Measurements from ENCODE around the gene MBP.

Gene MBP

DNA sequence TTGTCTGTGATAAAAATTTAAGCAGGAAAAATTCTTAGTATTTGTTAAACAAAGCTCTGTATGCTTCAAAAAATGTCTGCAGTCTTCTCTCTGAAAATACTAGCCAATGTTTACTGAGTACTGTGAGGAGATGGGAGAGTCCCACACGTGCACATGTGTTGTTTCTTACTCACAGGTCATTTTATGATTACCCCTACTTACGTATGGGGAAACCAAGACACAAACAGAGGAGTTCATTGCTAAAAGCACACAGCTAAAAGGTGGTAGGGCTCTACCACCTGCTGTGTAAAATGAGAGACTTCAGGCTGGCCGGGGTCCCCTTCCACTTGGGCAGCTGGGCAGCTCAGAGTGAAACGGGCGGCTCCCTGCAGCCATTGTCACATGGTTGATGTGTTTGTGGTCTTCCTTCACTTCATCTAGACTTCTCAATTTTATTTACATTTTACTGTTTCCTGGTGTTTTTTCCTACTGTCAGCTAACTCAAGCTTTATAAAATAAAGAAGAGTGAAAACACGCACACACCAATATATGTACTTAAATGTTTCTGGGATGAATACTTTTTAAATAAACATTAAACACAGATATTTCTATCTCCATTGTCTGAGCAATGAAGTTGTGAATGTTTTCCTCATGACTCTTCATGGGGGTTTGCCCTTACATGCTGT lies 71.2 kb downstream of the MBP start:
- Histone ChIP-seq H3K9me3 (ENCODE audit: control insufficient read depth, insufficient read depth, low read length) (no peaks in the 10 kb centered on the region), H3K36me3 (ENCODE audit: insufficient read depth, low read length) (no peaks in the 10 kb centered on the region), H3K9ac (ENCODE audit: low read depth, low read length) (no peak overlapping the region), H3K4me1 (ENCODE audit: insufficient read depth, low read length) (peaks cover 9% of the 10 kb centered on the region)

DNA sequence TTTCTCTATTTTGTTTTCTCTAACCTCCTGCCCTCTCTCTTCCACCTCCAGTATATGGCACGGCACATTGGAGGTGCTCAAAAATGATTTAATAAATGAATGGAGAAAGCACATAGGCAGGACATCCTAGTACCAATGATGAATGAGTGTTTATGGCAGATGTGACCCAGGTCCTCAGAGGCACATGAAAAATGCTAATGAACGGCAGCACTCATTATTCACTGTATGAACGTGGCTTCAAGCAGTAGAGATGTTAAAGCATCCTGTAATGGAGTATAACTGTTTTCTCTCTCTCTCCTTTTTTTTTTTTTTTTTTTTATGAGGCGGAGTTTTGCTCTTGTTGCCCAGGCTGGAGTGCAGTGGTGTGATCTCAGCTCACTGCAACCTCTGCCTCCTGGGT lies 72.4 kb downstream of the MBP start:
- Histone ChIP-seq H3K36me3 (ENCODE audit: insufficient read depth, low read length) (no peaks in the 10 kb centered on the region), H3K9me3 (ENCODE audit: control insufficient read depth, insufficient read depth, low read length) (no peaks in the 10 kb centered on the region), H3K9ac (ENCODE audit: low read depth, low read length) (no peak overlapping the region), H3K4me1 (ENCODE audit: insufficient read depth, low read length) (peaks cover 21% of the 10 kb centered on the region)

DNA sequence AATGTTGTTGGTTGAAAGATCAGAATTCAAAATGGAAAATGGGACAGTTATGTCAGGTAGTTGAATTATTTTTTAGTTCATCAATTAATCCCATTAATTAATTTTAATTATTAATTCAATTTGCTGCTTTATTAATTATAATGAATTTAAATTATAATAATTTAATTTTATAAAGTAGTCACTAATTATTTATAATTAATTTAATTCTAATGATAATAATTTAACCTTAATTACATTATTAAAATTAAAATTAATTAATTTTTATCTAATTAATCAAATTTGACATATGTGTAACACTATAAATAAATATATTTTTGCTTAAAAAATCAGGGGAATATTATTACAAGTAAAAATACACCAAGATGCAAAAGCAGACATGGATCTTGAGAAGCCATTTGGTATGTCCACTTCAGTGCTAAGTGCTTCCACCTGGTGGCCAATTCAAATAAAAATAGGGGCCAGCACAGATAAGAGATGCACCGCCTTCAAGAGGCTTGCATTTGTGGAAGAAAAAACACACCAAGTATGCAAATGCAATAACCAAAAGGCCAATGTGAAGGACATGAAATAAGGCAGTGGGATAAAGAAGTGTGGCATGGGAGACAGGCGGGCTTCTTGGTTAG lies 73.2 kb downstream of the MBP start:
- Histone ChIP-seq H3K36me3 (ENCODE audit: insufficient read depth, low read length) (no peaks in the 10 kb centered on the region), H3K9me3 (ENCODE audit: control insufficient read depth, insufficient read depth, low read length) (no peaks in the 10 kb centered on the region), H3K4me1 (ENCODE audit: insufficient read depth, low read length) (peaks cover 24% of the 10 kb centered on the region), H3K9ac (ENCODE audit: low read depth, low read length) (no peak overlapping the region)

GRCh38 chr18:77058290-77058835 lies 74.2 kb downstream of the MBP start:
- H3K4me1 ChIP-seq (ENCODE audit: insufficient read depth, low read length), result peaks cover 25% of the 10 kb centered on the region

DNA sequence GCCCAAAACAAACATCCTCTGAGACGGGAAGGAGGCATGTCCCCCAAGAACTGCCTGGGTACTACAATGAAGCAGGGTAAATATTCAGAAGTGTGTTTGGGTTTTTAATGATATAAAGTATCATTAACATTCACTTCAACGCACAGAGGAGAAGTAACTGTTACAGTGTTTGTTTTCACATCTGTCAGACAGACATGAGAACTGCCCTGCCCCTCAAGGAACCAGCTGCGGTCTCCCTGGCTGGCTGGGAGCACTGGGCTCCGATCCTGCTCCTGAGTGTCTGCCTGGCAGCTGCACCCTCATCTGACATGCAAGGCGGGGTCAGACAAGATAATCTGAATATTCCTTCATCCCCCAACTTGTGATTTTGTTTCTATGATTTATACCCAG lies 75.6 kb downstream of the MBP start:
- no peaks in the 10 kb centered on the region for H3K9me3 ChIP-seq (ENCODE audit: control insufficient read depth, insufficient read depth, low read length)
- no peaks in the 10 kb centered on the region for H3K36me3 ChIP-seq (ENCODE audit: insufficient read depth, low read length)
- H3K9ac ChIP-seq (ENCODE audit: low read depth, low read length), result no peak overlapping the region
- peaks cover 25% of the 10 kb centered on the region for H3K4me1 ChIP-seq (ENCODE audit: insufficient read depth, low read length)

More at GRCh38 chr18:77058290-77058835, 74.2 kb downstream of the MBP start:
- no peaks in the 10 kb centered on the region for H3K9me3 ChIP-seq (ENCODE audit: control insufficient read depth, insufficient read depth, low read length)
- H3K9ac ChIP-seq (ENCODE audit: low read depth, low read length), result no peak overlapping the region
- H3K36me3 ChIP-seq (ENCODE audit: insufficient read depth, low read length), result no peaks in the 10 kb centered on the region

DNA sequence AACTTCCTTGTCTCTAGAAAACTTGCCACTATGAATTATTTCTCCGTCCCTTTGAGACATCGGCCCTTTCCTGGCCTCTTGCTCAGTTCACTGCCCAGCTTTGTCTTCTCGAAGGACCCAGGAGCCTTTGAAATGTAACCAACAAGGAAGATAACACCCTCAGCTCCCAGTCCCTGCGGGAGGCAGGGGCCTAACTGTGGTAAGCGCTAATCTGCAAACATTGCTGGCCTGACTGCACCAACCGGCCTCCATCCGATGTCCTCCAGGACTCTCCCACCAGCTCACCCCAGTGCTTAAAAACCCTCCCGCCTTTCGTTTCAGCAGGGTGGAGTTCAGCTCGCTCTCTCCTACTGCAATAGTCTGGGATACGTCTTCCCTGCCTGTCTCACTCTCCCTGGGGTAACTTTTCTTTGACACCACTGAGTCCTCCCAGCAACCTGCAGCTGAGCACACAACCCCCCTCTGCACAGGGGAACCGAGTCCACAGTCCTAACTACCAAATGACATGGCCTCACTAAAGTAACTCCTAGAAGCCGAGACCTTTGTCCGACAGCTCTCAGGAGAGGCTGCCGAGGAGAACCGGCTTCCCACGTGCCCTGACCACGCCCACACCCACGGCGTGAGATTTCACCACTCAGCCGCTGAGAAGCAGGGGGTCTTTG lies 76.1 kb downstream of the MBP start:
- no peaks in the 10 kb centered on the region for H3K36me3 ChIP-seq (ENCODE audit: insufficient read depth, low read length)
- H3K4me1 ChIP-seq (ENCODE audit: insufficient read depth, low read length), result peaks cover 25% of the 10 kb centered on the region
- H3K9me3 ChIP-seq (ENCODE audit: control insufficient read depth, insufficient read depth, low read length), result no peaks in the 10 kb centered on the region
- no peak overlapping the region for H3K9ac ChIP-seq (ENCODE audit: low read depth, low read length)

- H3K36me3 ChIP-seq (ENCODE audit: insufficient read depth, low read length), result no peaks in the 10 kb centered on the region
- no peaks in the 10 kb centered on the region for H3K9me3 ChIP-seq (ENCODE audit: control insufficient read depth, insufficient read depth, low read length)
- H3K4me1 ChIP-seq (ENCODE audit: insufficient read depth, low read length), result peaks cover 25% of the 10 kb centered on the region
- H3K9ac ChIP-seq (ENCODE audit: low read depth, low read length), result no peak overlapping the region
Measured at GRCh38 chr18:77055429-77056300, 76.9 kb downstream of the MBP start.

DNA sequence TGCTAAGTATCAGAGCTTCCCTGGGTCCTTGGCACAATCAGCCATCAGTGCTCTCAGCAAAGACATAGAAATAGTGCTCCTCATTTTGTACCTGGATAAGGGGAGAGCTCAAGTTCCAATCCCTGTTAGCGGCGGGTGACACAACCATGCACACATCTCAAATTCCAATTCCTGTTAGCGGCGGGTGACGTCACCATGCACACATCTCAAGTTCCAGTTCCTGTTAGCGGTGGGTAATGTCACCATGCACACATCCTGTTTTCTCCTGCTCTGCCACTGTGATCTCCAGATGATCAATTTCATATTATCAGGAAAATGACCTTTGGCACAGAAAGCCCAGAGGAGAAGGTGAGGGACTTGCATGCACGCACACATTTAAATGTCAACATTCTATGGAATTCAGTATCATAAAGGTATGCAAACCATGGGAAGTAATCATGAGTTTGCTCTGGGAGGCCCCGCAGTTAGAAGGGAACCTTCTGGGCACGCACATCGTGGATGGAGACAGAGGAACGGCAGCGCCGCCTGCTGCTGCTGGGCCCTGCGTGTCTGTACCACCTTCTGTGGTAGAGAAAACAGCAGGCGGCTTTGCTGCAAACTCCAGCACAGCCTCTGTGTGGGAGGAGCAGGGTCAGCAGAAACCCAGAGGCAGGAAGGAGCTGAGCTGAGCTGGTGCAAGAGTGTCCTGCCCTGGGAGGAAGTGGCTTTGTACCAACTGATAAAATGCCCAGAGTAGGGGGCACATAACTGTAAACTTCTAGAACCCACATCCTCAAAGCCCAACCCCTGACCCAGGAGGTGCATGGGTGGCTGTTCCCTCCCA lies 77.8 kb downstream of the MBP start:
- Histone ChIP-seq H3K9ac (ENCODE audit: low read depth, low read length) (no peak overlapping the region), H3K4me1 (ENCODE audit: insufficient read depth, low read length) (peaks cover 25% of the 10 kb centered on the region), H3K9me3 (ENCODE audit: control insufficient read depth, insufficient read depth, low read length) (no peaks in the 10 kb centered on the region), H3K36me3 (ENCODE audit: insufficient read depth, low read length) (no peaks in the 10 kb centered on the region)

GRCh38 chr18:77054288-77054605 lies 78.3 kb downstream of the MBP start:
- Histone ChIP-seq H3K9ac (ENCODE audit: low read depth, low read length) (no peak overlapping the region), H3K36me3 (ENCODE audit: insufficient read depth, low read length) (no peaks in the 10 kb centered on the region), H3K4me1 (ENCODE audit: insufficient read depth, low read length) (peaks cover 25% of the 10 kb centered on the region), H3K9me3 (ENCODE audit: control insufficient read depth, insufficient read depth, low read length) (no peaks in the 10 kb centered on the region)

DNA sequence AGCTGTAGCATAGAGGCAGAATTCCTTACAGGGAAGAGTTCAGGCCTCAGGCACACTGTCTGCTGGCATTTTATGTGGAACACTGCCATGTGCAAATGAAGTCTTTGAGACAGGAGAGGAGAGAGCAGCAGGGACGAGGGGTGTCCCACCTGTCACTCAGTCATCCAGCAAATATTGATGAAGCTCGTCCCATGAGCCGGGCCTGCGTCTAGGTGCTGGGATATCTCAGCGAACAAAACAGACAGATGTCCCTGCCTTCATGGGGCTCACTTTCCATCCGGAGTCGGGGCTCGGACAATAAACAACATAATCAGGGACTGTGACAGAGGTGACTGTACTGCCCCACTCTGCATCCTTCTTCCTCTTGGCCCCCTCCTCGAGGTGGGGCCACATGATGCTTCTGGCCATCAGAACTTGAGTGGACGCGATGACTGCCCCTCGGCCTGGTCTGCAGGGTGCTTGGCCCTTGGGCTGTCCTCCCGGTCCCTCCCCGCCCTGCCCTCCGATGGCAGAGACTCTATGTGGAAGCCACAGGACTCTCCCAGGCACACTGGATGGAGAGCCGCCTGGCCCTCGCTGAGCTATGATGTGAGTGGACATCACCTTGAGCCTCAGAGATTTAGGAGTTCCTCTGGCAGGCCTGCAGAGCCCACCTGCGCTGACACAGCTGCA lies 78.8 kb downstream of the MBP start:
- no peaks in the 10 kb centered on the region for H3K36me3 ChIP-seq (ENCODE audit: insufficient read depth, low read length)
- H3K9me3 ChIP-seq (ENCODE audit: control insufficient read depth, insufficient read depth, low read length), result no peaks in the 10 kb centered on the region
- no peak overlapping the region for H3K9ac ChIP-seq (ENCODE audit: low read depth, low read length)
- H3K4me1 ChIP-seq (ENCODE audit: insufficient read depth, low read length), result peaks cover 25% of the 10 kb centered on the region

GRCh38 chr18:77052983-77053309 lies 79.6 kb downstream of the MBP start:
- Histone ChIP-seq H3K9me3 (ENCODE audit: control insufficient read depth, insufficient read depth, low read length) (no peaks in the 10 kb centered on the region), H3K4me1 (ENCODE audit: insufficient read depth, low read length) (peaks cover 25% of the 10 kb centered on the region), H3K9ac (ENCODE audit: low read depth, low read length) (no peak overlapping the region)

DNA sequence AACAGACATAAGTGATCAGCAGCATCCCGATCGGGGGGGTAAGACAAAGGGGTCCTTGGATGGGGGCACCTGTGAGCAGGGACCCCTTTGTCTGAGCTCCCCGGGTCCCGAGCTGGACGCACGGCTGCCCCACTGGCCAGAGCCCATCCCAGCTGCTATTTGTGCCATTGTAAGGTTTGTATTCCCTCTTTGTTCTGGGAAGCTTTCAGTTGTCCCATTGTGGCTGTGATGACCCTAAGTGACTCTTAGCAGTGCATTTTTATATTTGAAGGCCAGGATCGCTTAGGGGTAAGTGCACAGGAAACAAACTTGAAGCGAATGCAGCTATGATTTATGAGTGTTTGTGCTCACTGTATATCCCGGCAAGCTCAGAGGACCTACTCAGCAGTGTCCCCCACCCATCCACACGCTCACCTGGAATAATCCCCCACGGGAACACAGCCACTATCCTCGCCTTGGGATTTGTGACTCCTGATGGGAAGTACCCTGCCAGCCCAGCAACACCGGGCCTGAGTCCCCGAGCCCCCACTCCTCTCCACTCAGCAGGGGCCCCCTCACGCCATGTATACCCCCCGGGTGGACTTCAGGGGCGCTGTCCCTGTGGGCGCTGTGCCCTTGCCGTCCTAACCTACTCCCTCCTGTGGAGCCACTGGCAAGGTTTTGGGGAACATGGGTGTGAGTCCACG lies 80.1 kb downstream of the MBP start:
- H3K9me3 ChIP-seq (ENCODE audit: control insufficient read depth, insufficient read depth, low read length), result no peaks in the 10 kb centered on the region
- H3K4me1 ChIP-seq (ENCODE audit: insufficient read depth, low read length), result peaks cover 25% of the 10 kb centered on the region
- H3K9ac ChIP-seq (ENCODE audit: low read depth, low read length), result no peak overlapping the region
- no peaks in the 10 kb centered on the region for H3K36me3 ChIP-seq (ENCODE audit: insufficient read depth, low read length)

More at GRCh38 chr18:77052983-77053309, 79.6 kb downstream of the MBP start:
- no peaks in the 10 kb centered on the region for H3K36me3 ChIP-seq (ENCODE audit: insufficient read depth, low read length)
